ENCODE results near the gene MYL9.

MYL9 gene

GRCh38 chr20:36579996-36580545, 38.8 kb downstream of the MYL9 start:
- Mint-ChIP-seq H3K9me3 (no peaks in the 10 kb centered on the region), H3K27ac (peak overlapping the region; percentile 14), H3K36me3 (peaks cover 23% of the 10 kb centered on the region), H3K4me1 (peaks cover 16% of the 10 kb centered on the region), H3K4me3 (no peak overlapping the region), H3K27me3 (no peaks in the 10 kb centered on the region)
- ATAC-seq, result no peak

- no peak overlapping the region for H3K4me3 Mint-ChIP-seq
- no peaks in the 10 kb centered on the region for H3K9me3 Mint-ChIP-seq
- H3K4me1 Mint-ChIP-seq, result peaks cover 7% of the 10 kb centered on the region
- H3K27ac Mint-ChIP-seq, result peak overlapping the region; percentile 37
- no peaks in the 10 kb centered on the region for H3K27me3 Mint-ChIP-seq
- no peak for ATAC-seq
- peaks cover 26% of the 10 kb centered on the region for H3K36me3 Mint-ChIP-seq
These were observed 41.0 kb downstream of the MYL9 start for GRCh38 chr20:36582322-36582721.

- Mint-ChIP-seq H3K27me3 (no peaks in the 10 kb centered on the region), H3K4me3 (no peak overlapping the region), H3K36me3 (peaks cover 30% of the 10 kb centered on the region), H3K9me3 (no peaks in the 10 kb centered on the region), H3K4me1 (peaks cover 12% of the 10 kb centered on the region), H3K27ac (peak overlapping the region; percentile 37)
- ATAC-seq, result no peak
These were observed 41.5 kb downstream of the MYL9 start for GRCh38 chr20:36582821-36583220.

- peaks cover 12% of the 10 kb centered on the region for H3K4me1 Mint-ChIP-seq
- peak overlapping the region; percentile 58 for H3K27ac Mint-ChIP-seq
- no peaks in the 10 kb centered on the region for H3K27me3 Mint-ChIP-seq
- H3K36me3 Mint-ChIP-seq, result peaks cover 30% of the 10 kb centered on the region
- no peak overlapping the region for H3K4me3 Mint-ChIP-seq
- no peak for ATAC-seq
- no peaks in the 10 kb centered on the region for H3K9me3 Mint-ChIP-seq
These were observed 42.7 kb downstream of the MYL9 start for GRCh38 chr20:36584018-36584481.

GRCh38 chr20:36585410-36586125, 44.2 kb downstream of the MYL9 start:
- Mint-ChIP-seq H3K9me3 (no peaks in the 10 kb centered on the region), H3K4me3 (no peak overlapping the region), H3K4me1 (peaks cover 12% of the 10 kb centered on the region), H3K27me3 (no peaks in the 10 kb centered on the region), H3K27ac (peak overlapping the region; percentile 57), H3K36me3 (peaks cover 27% of the 10 kb centered on the region)
- no peak for ATAC-seq

GRCh38 chr20:36587388-36588070, 46.2 kb downstream of the MYL9 start:
- no peaks in the 10 kb centered on the region for H3K27me3 Mint-ChIP-seq
- H3K4me1 Mint-ChIP-seq, result peaks cover 31% of the 10 kb centered on the region
- peaks cover 43% of the 10 kb centered on the region for H3K36me3 Mint-ChIP-seq
- no peaks in the 10 kb centered on the region for H3K9me3 Mint-ChIP-seq
- H3K4me3 Mint-ChIP-seq, result no peak overlapping the region
- ATAC-seq, result no peak
- H3K27ac Mint-ChIP-seq, result peak overlapping the region; percentile 30

- no peak for ATAC-seq
- peaks cover 41% of the 10 kb centered on the region for H3K36me3 Mint-ChIP-seq
- H3K4me3 Mint-ChIP-seq, result no peak overlapping the region
- H3K27me3 Mint-ChIP-seq, result no peaks in the 10 kb centered on the region
- peaks cover 66% of the 10 kb centered on the region for H3K4me1 Mint-ChIP-seq
- H3K27ac Mint-ChIP-seq, result peak overlapping the region; percentile 98
- H3K9me3 Mint-ChIP-seq, result no peaks in the 10 kb centered on the region
These were observed 50.0 kb downstream of the MYL9 start for GRCh38 chr20:36591281-36591680.

- Mint-ChIP-seq H3K36me3 (peaks cover 40% of the 10 kb centered on the region), H3K4me1 (peaks cover 62% of the 10 kb centered on the region), H3K9me3 (no peaks in the 10 kb centered on the region), H3K27ac (peak overlapping the region; percentile 98), H3K27me3 (no peaks in the 10 kb centered on the region), H3K4me3 (no peak overlapping the region)
- no peak for ATAC-seq
These were observed 50.7 kb downstream of the MYL9 start for GRCh38 chr20:36591854-36592641.

- Mint-ChIP-seq H3K36me3 (peaks cover 34% of the 10 kb centered on the region), H3K27me3 (no peaks in the 10 kb centered on the region), H3K9me3 (no peaks in the 10 kb centered on the region), H3K27ac (peak overlapping the region; percentile 98), H3K4me1 (peaks cover 56% of the 10 kb centered on the region), H3K4me3 (no peak overlapping the region)
- ATAC-seq, result no peak
These were observed 52.1 kb downstream of the MYL9 start for GRCh38 chr20:36593347-36593929.

GRCh38 chr20:36599912-36600345, 58.6 kb downstream of the MYL9 start:
- peak; percentile 21 for ATAC-seq
- peak overlapping the region; percentile 26 for H3K4me3 Mint-ChIP-seq
- H3K27ac Mint-ChIP-seq, result peak overlapping the region; percentile 75
- H3K36me3 Mint-ChIP-seq, result no peaks in the 10 kb centered on the region
- H3K27me3 Mint-ChIP-seq, result no peaks in the 10 kb centered on the region
- no peaks in the 10 kb centered on the region for H3K9me3 Mint-ChIP-seq
- H3K4me1 Mint-ChIP-seq, result peaks cover 59% of the 10 kb centered on the region
